Fibroblast of lung (primary cell): Measurements from ENCODE around the gene CLIP1. TPM values are rescaled to one million over a fixed set of nuclear protein-coding genes. Genes with fewer than 3 reads are reported as not detected.

Experiments
- DNase-seq, 2 donors: peaks; one replicate each; pipeline versions ENCODE4 v3.0.0 to v3.0.0-alpha.2; 2010; ENCODE audit warnings: low read depth in 2 of 2
- H2AFZ ChIP-seq: 2 replicates; pipeline ENCODE4 v1.5.1; 2012; ENCODE audit warnings: low read length, control low read depth, inconsistent platforms
- H3K27ac ChIP-seq: 2 replicates; pipeline ENCODE4 v1.5.1; 2011; ENCODE audit warnings: low read length, control low read depth; ENCODE audit not compliant: insufficient read depth
- H3K27me3 ChIP-seq: 2 replicates; pipeline ENCODE4 v1.5.1; 2011; ENCODE audit warnings: mild to moderate bottlenecking, low read length; ENCODE audit not compliant: control insufficient read depth, insufficient read depth
- H3K36me3 ChIP-seq: 2 replicates; pipeline ENCODE4 v1.5.1; 2011; ENCODE audit warnings: low read length; ENCODE audit not compliant: control insufficient read depth, insufficient read depth
- H3K4me1 ChIP-seq: 2 replicates; pipeline ENCODE4 v1.5.1; 2011; ENCODE audit warnings: low read length; ENCODE audit not compliant: control insufficient read depth, insufficient read depth; ENCODE audit errors: extremely low read depth
- H3K4me2 ChIP-seq: 2 replicates; pipeline ENCODE4 v1.5.1; 2011; ENCODE audit warnings: low read length, control low read depth; ENCODE audit not compliant: insufficient read depth; ENCODE audit errors: extremely low read depth
- H3K4me3 ChIP-seq, 4 experiments: fragments of 200-600 bp in 1 of 4; sonication (generic) in 1 of 4; replicated peaks in 1 of 4; 2 replicates each; pipeline ENCODE4 v1.5.1; 2011 to 2016; ENCODE audit warnings: low read length in 4 of 4, low read depth in 3 of 4, mild to moderate bottlenecking in 3 of 4, control low read depth in 2 of 4, inconsistent platforms in 1 of 4, mixed read lengths in 1 of 4; ENCODE audit not compliant: insufficient read depth in 1 of 4; ENCODE audit errors: control extremely low read depth in 1 of 4
- H3K79me2 ChIP-seq: 2 replicates; pipeline ENCODE4 v1.5.1; 2012; ENCODE audit warnings: mild to moderate bottlenecking, low read length, inconsistent platforms; ENCODE audit not compliant: control insufficient read depth, insufficient read depth
- H3K9ac ChIP-seq: 2 replicates; pipeline ENCODE4 v1.5.1; 2011; ENCODE audit warnings: mild to moderate bottlenecking, low read length, control low read depth; ENCODE audit not compliant: insufficient read depth
- H3K9me3 ChIP-seq: 2 replicates; pipeline ENCODE4 v1.5.1; 2012; ENCODE audit warnings: low read depth, low read length; ENCODE audit not compliant: control insufficient read depth, insufficient read depth
- H4K20me1 ChIP-seq: 2 replicates; pipeline ENCODE4 v1.5.1; 2011; ENCODE audit warnings: low read length; ENCODE audit not compliant: control insufficient read depth, insufficient read depth; ENCODE audit errors: extremely low read depth
- CTCF ChIP-seq, 2 donors: IDR thresholded peaks in 1 of 2; conservative IDR thresholded peaks in 1 of 2; 1 replicate in 1 of 2; 2 replicates in 1 of 2; pipeline ENCODE4 v1.5.1; 2011 to 2012; ENCODE audit warnings: low read length in 2 of 2, control low read depth in 1 of 2, inconsistent platforms in 1 of 2, low read depth in 1 of 2, mild to moderate bottlenecking in 1 of 2
- EZH2 ChIP-seq: IDR thresholded peaks from 2 replicates; pipeline ENCODE4 v1.5.1; 2012; ENCODE audit warnings: low read length, control low read depth, mild to moderate bottlenecking; ENCODE audit errors: missing control alignments
- polyA plus RNA-seq, 2 donors: library from polyadenylated mRNA; depleted of rRNA in 1 of 2; stranded (reverse) in 1 of 2; unstranded in 1 of 2; fragments of >200 nt; gene quantifications; 2 replicates each; pipeline ENCODE4 v1.2.1, GENCODE V29; 2011 to 2012; ENCODE audit warnings: missing spikeins in 1 of 2
- total RNA-seq: library from RNA; depleted of rRNA; stranded (reverse); fragments of >200 nt; gene quantifications from 2 replicates; pipeline ENCODE4 v1.2.1, GENCODE V29; 2014

The CLIP1 gene
- total and polyA plus RNA-seq, 2 donors (not counting 1 experiment from before 2014, with no cell fraction given), result 75.5 to 147 TPM

- H3K27me3 ChIP-seq, result no peaks in the 10 kb centered on the region
- no peaks in the 10 kb centered on the region for H3K79me2 ChIP-seq
- H3K36me3 ChIP-seq, result peaks cover 4% of the 10 kb centered on the region
- H2AFZ ChIP-seq, result no peak overlapping the region
- no peak overlapping the region for H3K4me3 ChIP-seq
- H3K9ac ChIP-seq, result no peak overlapping the region
- TF ChIP-seq CTCF (conservative IDR thresholded peaks at IDR 0.05 in 1 of 2, IDR thresholded peaks at IDR 0.05 in 1 of 2; ENCODE audit: low read depth in 1 of 2, low read length in 2 of 2), result no peak
- no peak for TF ChIP-seq EZH2
- no peak for DNase-seq
- H3K4me1 ChIP-seq, result no peaks in the 10 kb centered on the region
- no peaks in the 10 kb centered on the region for H3K9me3 ChIP-seq
- no peaks in the 10 kb centered on the region for H4K20me1 ChIP-seq
- no peak overlapping the region for H3K27ac ChIP-seq
- no peak overlapping the region for H3K4me2 ChIP-seq
Measured at GRCh38 chr12:122235741-122236140, 186.7 kb downstream of the CLIP1 start.

- Histone ChIP-seq H4K20me1 (no peaks in the 10 kb centered on the region), H3K9me3 (no peaks in the 10 kb centered on the region), H3K27me3 (no peaks in the 10 kb centered on the region), H3K79me2 (no peaks in the 10 kb centered on the region), H3K27ac (no peak overlapping the region), H3K4me3 (no peak overlapping the region), H3K36me3 (peaks cover 4% of the 10 kb centered on the region), H3K4me2 (no peak overlapping the region), H3K9ac (no peak overlapping the region), H2AFZ (no peak overlapping the region), H3K4me1 (no peaks in the 10 kb centered on the region)
- DNase-seq, result no peak
- TF ChIP-seq EZH2 (no peak), CTCF (conservative IDR thresholded peaks at IDR 0.05 in 1 of 2, IDR thresholded peaks at IDR 0.05 in 1 of 2; ENCODE audit: low read depth in 1 of 2, low read length in 2 of 2) (no peak)
Measured at GRCh38 chr12:122232691-122233090, 189.8 kb downstream of the CLIP1 start.

- Histone ChIP-seq H3K36me3 (peaks cover 4% of the 10 kb centered on the region), H3K9me3 (no peaks in the 10 kb centered on the region)
Measured at GRCh38 chr12:122230798-122231197, 191.7 kb downstream of the CLIP1 start.

More at GRCh38 chr12:122230798-122231197, 191.7 kb downstream of the CLIP1 start:
- Histone ChIP-seq H3K9ac (no peak overlapping the region), H3K4me1 (peaks cover 7% of the 10 kb centered on the region), H3K4me2 (no peak overlapping the region), H2AFZ (no peak overlapping the region), H3K4me3 (no peak overlapping the region), H3K27ac (no peak overlapping the region), H3K79me2 (no peaks in the 10 kb centered on the region), H4K20me1 (no peaks in the 10 kb centered on the region), H3K27me3 (no peaks in the 10 kb centered on the region)
- TF ChIP-seq EZH2 (no peak), CTCF (conservative IDR thresholded peaks at IDR 0.05 in 1 of 2, IDR thresholded peaks at IDR 0.05 in 1 of 2; ENCODE audit: low read depth in 1 of 2, low read length in 2 of 2) (no peak)
- DNase-seq, result no peak
